GM21619 (cell line): Measurements from ENCODE around the gene CYP20A1.
"Not testable (repeated sequence)": the region's sequence is repeated elsewhere in the genome, so short reads cannot be mapped to it uniquely, and the experiment has no call there.

ENCODE experiments used
- ATAC-seq: cut with Tn5 transposase; IDR thresholded peaks from one replicate; pipeline ENCODE4 v1.9.1; 2021; ENCODE audit not compliant: unreplicated experiment

CYP20A1 gene

GRCh38 chr2:203238704-203239526 lies at the start of gene CYP20A1:
CYP20A1 (plus strand) TSS chr2:203239018; CDS start chr2:203239063, 45 bp downstream.
- ATAC-seq: peak; percentile 86

- not testable (repeated sequence) for ATAC-seq
These were observed 48.3 kb upstream of the CYP20A1 start for GRCh38 chr2:203190547-203190946.

- ATAC-seq: not testable (repeated sequence)
These were observed 47.8 kb upstream of the CYP20A1 start for GRCh38 chr2:203191026-203191425.

GRCh38 chr2:203191961-203192360 lies 46.9 kb upstream of the CYP20A1 start:
- ATAC-seq: no peak

GRCh38 chr2:203195331-203196036 lies 43.3 kb upstream of the CYP20A1 start:
- no peak for ATAC-seq

GRCh38 chr2:203200866-203201265 lies 38.0 kb upstream of the CYP20A1 start:
- ATAC-seq: no peak

GRCh38 chr2:203201426-203201825 lies 37.4 kb upstream of the CYP20A1 start:
- no peak for ATAC-seq

- no peak for ATAC-seq
These were observed 29.3 kb upstream of the CYP20A1 start for GRCh38 chr2:203209538-203209937.

GRCh38 chr2:203225423-203226039 lies 13.3 kb upstream of the CYP20A1 start:
- peak; percentile 58 for ATAC-seq

- not testable (repeated sequence) for ATAC-seq
These were observed 9.1 kb upstream of the CYP20A1 start for GRCh38 chr2:203229674-203230073.

GRCh38 chr2:203237346-203238238 lies 1.2 kb upstream of the CYP20A1 start:
- no peak for ATAC-seq

GRCh38 chr2:203238292-203238703 lies 520 bp upstream of the CYP20A1 start:
- ATAC-seq: peak; percentile 0

GRCh38 chr2:203240491-203240890 lies 1.7 kb downstream of the CYP20A1 start:
- ATAC-seq: no peak

GRCh38 chr2:203242518-203242917 lies 3.7 kb downstream of the CYP20A1 start:
- no peak for ATAC-seq

- ATAC-seq: no peak
These were observed 7.8 kb downstream of the CYP20A1 start for GRCh38 chr2:203246646-203247045.

GRCh38 chr2:203252818-203253217 lies 14.0 kb downstream of the CYP20A1 start:
- ATAC-seq: no peak

GRCh38 chr2:203253422-203254095 lies 14.7 kb downstream of the CYP20A1 start:
- not testable (repeated sequence) for ATAC-seq

- no peak for ATAC-seq
These were observed 22.7 kb downstream of the CYP20A1 start for GRCh38 chr2:203261326-203262159.

GRCh38 chr2:203279288-203279687 lies 40.5 kb downstream of the CYP20A1 start:
- ATAC-seq: no peak
